MG63 (cell line): ENCODE data around the gene ZFP57. TPM values are rescaled to one million over a fixed set of nuclear protein-coding genes. Genes with fewer than 3 reads are reported as not detected.
A peak's percentile ranks its signal among the peaks of the same experiment; 100 is the strongest.
"Not testable (repeated sequence)": the region's sequence is repeated elsewhere in the genome, so short reads cannot be mapped to it uniquely, and the experiment has no call there.

Experiments
- DNase-seq: peaks from one replicate; pipeline ENCODE4 v3.0.0-alpha.2; 2020
- H3K27me3 ChIP-seq: fragments of 250-450 bp; sonication (Bioruptor Pico); 2 replicates; pipeline ENCODE4 v1.5.1; 2020; ENCODE audit warnings: mild to moderate bottlenecking, moderate library complexity
- H3K36me3 ChIP-seq: fragments of 250-450 bp; sonication (Bioruptor Pico); 2 replicates; pipeline ENCODE4 v1.5.1; 2020; ENCODE audit warnings: mild to moderate bottlenecking, moderate library complexity
- H3K4me3 ChIP-seq: fragments of 250-450 bp; sonication (Bioruptor Pico); 2 replicates; pipeline ENCODE4 v1.5.1; 2020; ENCODE audit warnings: mild to moderate bottlenecking, moderate library complexity
- H3K9me3 ChIP-seq: fragments of 250-450 bp; sonication (Bioruptor Pico); 2 replicates; pipeline ENCODE4 v1.5.1; 2020; ENCODE audit warnings: mild to moderate bottlenecking, moderate library complexity
- total RNA-seq: library from RNA; depleted of rRNA; stranded (reverse); fragments of >200 nt; shearing (Covaris generic); gene quantifications from 2 replicates; pipeline ENCODE4 v1.2.3, GENCODE V29; 2014; ENCODE audit warnings: low replicate concordance

The ZFP57 gene
- total RNA-seq, 1 experiment from 2014 or later = not detected

DNA sequence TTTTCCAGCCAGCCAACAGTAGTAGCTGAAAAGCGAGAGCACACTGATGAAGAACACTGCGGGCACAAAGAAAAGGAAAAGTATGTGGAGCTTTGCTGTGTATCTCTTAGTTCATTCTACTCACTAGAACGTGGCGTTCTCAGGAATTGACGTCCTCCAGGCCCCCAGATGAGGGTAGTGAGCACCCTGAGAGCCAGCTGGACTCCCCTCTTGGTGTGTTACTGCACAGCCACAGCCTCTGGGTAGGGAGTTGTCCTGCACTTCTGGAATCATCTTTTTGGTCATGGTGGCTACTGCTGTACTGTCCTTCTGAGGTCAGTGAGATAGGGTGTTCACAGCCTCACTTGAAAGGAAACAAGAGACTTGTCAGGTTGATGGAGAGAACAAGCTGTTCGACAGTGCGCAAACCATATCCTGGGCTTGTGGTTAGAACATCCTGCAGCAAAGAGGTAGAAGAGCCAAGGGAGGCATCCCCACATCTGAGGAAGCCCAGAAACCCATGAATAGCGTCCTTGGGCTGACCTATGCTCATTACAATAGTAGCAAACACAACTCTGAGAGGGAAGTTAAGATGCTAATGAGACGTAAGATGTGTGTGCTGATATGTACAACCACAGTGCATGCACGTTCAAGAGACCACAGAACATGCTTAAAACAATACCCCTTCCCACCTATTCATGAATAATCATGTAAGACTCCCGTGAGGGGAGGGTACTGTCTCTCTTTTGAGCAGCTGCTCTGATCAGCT lies 27.7 kb upstream of the ZFP57 start:
- Histone ChIP-seq H3K4me3 (no peak overlapping the region), H3K9me3 (no peaks in the 10 kb centered on the region), H3K36me3 (no peaks in the 10 kb centered on the region), H3K27me3 (no peaks in the 10 kb centered on the region; the same call in 1 of the 2 replicates)
- DNase-seq = no peak

GRCh38 chr6:29705389-29706231 lies 24.7 kb upstream of the ZFP57 start:
- Histone ChIP-seq H3K9me3 (no peaks in the 10 kb centered on the region), H3K36me3 (no peaks in the 10 kb centered on the region), H3K27me3 (no peaks in the 10 kb centered on the region; the same call in 1 of the 2 replicates), H3K4me3 (no peak overlapping the region)
- DNase-seq = no peak

- no peak overlapping the region for H3K4me3 ChIP-seq
- no peaks in the 10 kb centered on the region; the same call in 1 of the 2 replicates for H3K27me3 ChIP-seq
- no peaks in the 10 kb centered on the region for H3K9me3 ChIP-seq
- H3K36me3 ChIP-seq = no peaks in the 10 kb centered on the region
- no peak for DNase-seq
Measured at GRCh38 chr6:29702519-29703103, 21.7 kb upstream of the ZFP57 start.

GRCh38 chr6:29696147-29697125 lies 15.5 kb upstream of the ZFP57 start:
- DNase-seq = no peak
- no peak overlapping the region for H3K4me3 ChIP-seq

DNA sequence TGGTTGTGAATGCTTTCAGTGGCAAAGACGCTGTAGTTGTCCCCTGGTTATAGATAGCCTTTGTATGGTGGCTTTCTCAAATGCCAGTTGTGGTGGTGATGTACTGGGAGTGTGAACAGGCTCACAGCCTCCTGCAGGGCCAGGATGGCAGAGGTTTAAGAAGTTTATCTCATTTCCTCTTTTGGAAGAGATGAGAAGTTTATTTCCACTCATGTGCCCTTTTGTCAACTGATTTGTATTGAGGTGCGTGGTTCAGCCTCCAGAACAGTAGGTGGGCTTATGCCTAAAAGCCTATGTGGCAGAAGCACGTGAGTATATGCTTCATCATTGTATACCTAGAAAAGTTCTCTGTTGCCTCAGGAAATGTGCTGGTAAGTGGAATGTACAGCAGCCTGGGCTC lies 13.7 kb upstream of the ZFP57 start:
- H3K36me3 ChIP-seq = no peaks in the 10 kb centered on the region
- no peak for DNase-seq
- no peak overlapping the region for H3K4me3 ChIP-seq
- no peaks in the 10 kb centered on the region for H3K27me3 ChIP-seq
- no peaks in the 10 kb centered on the region for H3K9me3 ChIP-seq

More at GRCh38 chr6:29696147-29697125, 15.5 kb upstream of the ZFP57 start:
- H3K27me3 ChIP-seq = no peaks in the 10 kb centered on the region
- no peaks in the 10 kb centered on the region for H3K36me3 ChIP-seq
- no peaks in the 10 kb centered on the region for H3K9me3 ChIP-seq

DNA sequence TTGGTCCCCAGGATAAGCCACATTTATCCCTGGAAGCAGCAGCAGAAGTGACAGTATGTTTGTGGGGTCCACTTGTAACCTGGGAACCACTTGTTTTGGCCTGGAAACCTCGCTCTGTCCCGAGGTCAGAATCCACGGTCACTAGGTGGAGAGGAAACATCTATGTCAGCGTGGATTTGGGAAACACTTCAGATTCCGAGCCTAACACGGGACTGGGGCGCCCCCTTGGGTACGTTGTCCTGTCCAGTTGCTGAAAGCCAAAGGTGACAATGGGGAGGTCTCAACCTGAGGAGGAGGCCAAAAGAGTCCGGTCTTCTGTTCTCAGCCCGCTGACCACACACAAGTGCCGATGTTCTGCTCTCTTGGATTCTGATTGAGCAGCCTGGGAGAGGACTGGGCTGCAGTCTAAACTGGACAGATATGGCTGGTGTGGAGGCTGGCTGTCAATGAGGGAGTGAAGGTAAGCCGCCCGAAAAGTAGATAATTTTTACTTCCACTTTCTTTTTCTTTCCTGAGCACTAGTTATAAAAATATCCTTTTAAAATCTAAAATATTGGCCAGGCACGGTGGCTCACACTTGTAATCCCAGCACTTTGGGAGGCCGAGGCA lies 4.9 kb upstream of the ZFP57 start:
- Histone ChIP-seq H3K36me3 (no peaks in the 10 kb centered on the region), H3K9me3 (no peaks in the 10 kb centered on the region), H3K4me3 (no peak overlapping the region), H3K27me3 (no peaks in the 10 kb centered on the region)
- no peak for DNase-seq

DNA sequence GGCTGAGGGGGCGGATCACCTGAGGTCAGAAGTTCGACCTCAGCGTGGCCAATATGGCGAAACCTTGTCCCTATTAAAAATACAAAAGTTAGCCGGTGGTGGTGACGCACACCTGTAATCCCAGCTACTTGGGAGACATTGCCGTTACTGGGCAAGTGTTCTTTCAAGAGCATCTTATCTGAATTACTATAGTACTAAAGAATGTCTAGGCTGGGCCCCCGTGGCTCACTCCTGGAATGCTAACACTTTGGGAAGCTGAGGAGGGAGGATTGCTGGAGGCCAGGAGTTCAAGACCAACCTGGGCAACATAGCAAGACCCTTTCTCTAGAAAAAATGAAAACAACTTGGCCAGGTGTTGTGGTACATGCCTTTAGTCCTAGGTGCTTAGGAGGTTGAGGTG lies 859 bp upstream of the ZFP57 start:
- Histone ChIP-seq H3K9me3 (no peaks in the 10 kb centered on the region), H3K4me3 (no peak overlapping the region), H3K27me3 (no peaks in the 10 kb centered on the region), H3K36me3 (no peaks in the 10 kb centered on the region)
- DNase-seq = no peak

- Histone ChIP-seq H3K4me3 (no peak overlapping the region), H3K36me3 (no peaks in the 10 kb centered on the region), H3K27me3 (no peaks in the 10 kb centered on the region), H3K9me3 (no peaks in the 10 kb centered on the region)
- DNase-seq = no peak
Measured at GRCh38 chr6:29680416-29680815, 536 bp downstream of the ZFP57 start.

DNA sequence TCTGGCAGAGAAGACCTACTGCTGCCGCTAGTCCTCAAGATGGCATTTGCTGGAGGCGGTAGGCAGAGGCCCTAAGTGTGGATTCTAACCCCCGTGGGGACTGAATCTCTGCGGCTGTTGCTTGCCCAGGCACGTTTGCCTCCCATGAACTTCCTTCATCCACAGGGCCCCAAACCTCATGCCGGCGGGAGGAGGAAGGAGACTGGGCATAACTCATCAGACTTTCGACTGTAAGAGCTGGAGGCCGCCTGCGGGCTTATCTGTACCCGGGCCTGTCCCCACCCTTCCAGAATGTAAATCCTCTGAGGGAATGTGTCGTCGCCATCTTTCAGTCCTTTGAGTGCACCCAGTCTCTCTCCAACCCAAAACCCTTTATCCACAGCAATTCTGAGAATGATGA lies 990 bp downstream of the ZFP57 start:
- DNase-seq = no peak
- Histone ChIP-seq H3K27me3 (no peaks in the 10 kb centered on the region), H3K36me3 (no peaks in the 10 kb centered on the region), H3K9me3 (no peaks in the 10 kb centered on the region), H3K4me3 (no peak overlapping the region)

DNA sequence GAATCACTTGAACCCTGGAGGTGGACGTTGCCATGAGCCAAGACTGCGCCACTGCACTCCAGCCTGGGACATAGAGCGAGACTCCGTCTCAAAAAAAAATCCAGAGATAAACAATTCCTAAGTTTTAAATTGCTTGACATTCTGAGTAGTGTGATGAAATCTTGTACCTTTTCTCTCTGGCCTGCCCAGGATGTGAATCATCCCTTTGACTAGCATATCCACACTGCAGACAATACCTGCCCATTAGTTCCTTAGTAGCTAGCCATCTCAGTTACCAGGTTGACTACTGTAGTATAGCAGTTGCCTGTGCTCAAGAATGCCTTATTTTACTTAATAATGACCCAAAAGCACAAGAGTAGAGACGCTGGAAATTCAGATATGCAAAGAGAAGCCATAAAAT lies 2.8 kb downstream of the ZFP57 start:
- DNase-seq = no peak
- H3K9me3 ChIP-seq = no peaks in the 10 kb centered on the region

DNA sequence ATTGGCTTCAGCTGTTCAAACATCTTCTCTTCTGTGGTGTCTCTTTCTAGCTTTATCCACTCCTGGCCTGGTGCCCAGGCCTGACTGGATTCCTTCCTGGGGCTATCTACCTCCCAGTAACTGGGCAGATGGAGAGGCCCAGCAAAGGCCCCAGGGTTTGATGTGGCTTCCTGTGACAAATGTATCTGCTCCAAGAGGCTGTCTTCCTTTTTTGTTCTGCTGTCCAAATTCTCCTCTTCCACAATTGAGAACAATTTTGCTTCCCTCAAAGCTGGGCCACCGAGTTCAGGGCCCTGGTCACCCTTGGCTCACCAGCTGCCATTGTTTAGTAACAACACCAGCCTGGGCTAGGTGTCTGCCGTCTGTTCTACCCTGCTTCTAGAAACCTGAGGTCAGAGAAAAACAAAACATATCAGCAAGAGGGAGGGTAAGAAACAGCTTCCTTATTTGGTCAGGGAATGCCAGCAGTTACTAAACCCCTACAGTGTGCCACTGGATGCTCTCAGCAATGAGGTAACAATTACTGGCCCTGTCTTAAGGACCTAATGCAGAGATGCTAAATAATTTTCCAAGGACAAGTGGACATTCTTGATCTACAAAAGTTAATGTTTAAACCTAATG lies 3.9 kb downstream of the ZFP57 start:
- peak; percentile 6 for DNase-seq
- no peaks in the 10 kb centered on the region for H3K36me3 ChIP-seq
- H3K4me3 ChIP-seq = no peak overlapping the region
- no peaks in the 10 kb centered on the region for H3K27me3 ChIP-seq
- no peaks in the 10 kb centered on the region for H3K9me3 ChIP-seq

More for the DNA sequence above, 2.8 kb downstream of the ZFP57 start:
- Histone ChIP-seq H3K4me3 (no peak overlapping the region), H3K27me3 (no peaks in the 10 kb centered on the region), H3K36me3 (no peaks in the 10 kb centered on the region)

- Histone ChIP-seq H3K4me3 (no peak overlapping the region), H3K27me3 (no peaks in the 10 kb centered on the region), H3K36me3 (no peaks in the 10 kb centered on the region), H3K9me3 (no peaks in the 10 kb centered on the region)
- no peak for DNase-seq
Measured at GRCh38 chr6:29675561-29675960, 5.4 kb downstream of the ZFP57 start.

GRCh38 chr6:29674008-29674407 lies 6.9 kb downstream of the ZFP57 start:
- H3K9me3 ChIP-seq = no peaks in the 10 kb centered on the region
- no peaks in the 10 kb centered on the region for H3K27me3 ChIP-seq
- no peak for DNase-seq
- no peaks in the 10 kb centered on the region for H3K36me3 ChIP-seq
- H3K4me3 ChIP-seq = no peak overlapping the region

GRCh38 chr6:29673161-29673560 lies 7.8 kb downstream of the ZFP57 start:
- no peak for DNase-seq
- no peaks in the 10 kb centered on the region for H3K27me3 ChIP-seq
- H3K9me3 ChIP-seq = no peaks in the 10 kb centered on the region
- no peak overlapping the region for H3K4me3 ChIP-seq
- no peaks in the 10 kb centered on the region for H3K36me3 ChIP-seq

DNA sequence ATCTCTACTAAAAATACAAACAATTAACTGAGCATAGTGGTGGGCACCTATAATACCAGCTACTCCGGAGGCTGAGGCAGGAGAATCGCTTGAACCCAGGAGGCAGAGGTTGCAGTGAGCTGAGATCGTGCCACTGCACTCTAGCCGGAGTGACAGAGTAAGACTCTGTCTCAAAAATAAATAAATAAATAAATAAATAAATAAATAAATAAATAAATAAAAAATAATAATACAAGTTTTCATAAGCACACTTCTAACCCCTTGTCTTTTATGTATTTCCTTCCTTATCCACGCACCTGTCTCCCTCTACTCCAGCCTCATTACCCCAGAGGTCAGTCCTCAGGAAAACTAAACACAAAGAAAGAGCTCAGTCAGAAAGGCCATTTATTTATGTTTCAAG lies 8.8 kb downstream of the ZFP57 start:
- H3K9me3 ChIP-seq, H3K27me3 ChIP-seq, H3K36me3 ChIP-seq, H3K4me3 ChIP-seq, DNase-seq: not testable (repeated sequence)

GRCh38 chr6:29671026-29671425 lies 9.9 kb downstream of the ZFP57 start:
- DNase-seq = no peak
- H3K4me3 ChIP-seq = no peak overlapping the region
- H3K36me3 ChIP-seq = no peaks in the 10 kb centered on the region
- no peaks in the 10 kb centered on the region for H3K9me3 ChIP-seq
- no peaks in the 10 kb centered on the region for H3K27me3 ChIP-seq
